Natural killer cell treated with Interleukin-12 subunit alpha and Interleukin-12 subunit beta and Interleukin-15 and Interleukin-18, amount 100 ng/mL, for 72 hours (primary cell): ENCODE data around the gene SZT2. TPM values are rescaled to one million over a fixed set of nuclear protein-coding genes. Genes with fewer than 3 reads are reported as not detected.
"Not testable (repeated sequence)": the region's sequence is repeated elsewhere in the genome, so short reads cannot be mapped to it uniquely, and the experiment has no call there.

ENCODE experiments used
- ATAC-seq, 2 donors: fragments of 150-1000 bp; cut with Tn5 transposase in 1 of 2; sonication (Bioruptor Pico), chemical (Tn5 transposase) in 1 of 2; 2 replicates each; pipeline ENCODE4 v1.10.0; 2021
- DNase-seq: peaks from one replicate; pipeline ENCODE4 v3.0.0; 2022; ENCODE audit warnings: low spot score
- H3K27ac Mint-ChIP-seq, 2 donors: 1 replicate in 1 of 2; 2 replicates in 1 of 2; pipeline ENCODE4 v1.8.0; 2022; ENCODE audit warnings: mixed read lengths in 2 of 2, mild to moderate bottlenecking in 1 of 2, moderate library complexity in 1 of 2
- H3K27me3 Mint-ChIP-seq, 2 donors: 1 replicate in 1 of 2; 2 replicates in 1 of 2; pipeline ENCODE4 v1.8.0; 2022; ENCODE audit warnings: mixed read lengths in 2 of 2
- H3K36me3 Mint-ChIP-seq: one replicate; pipeline ENCODE4 v1.8.0; 2022; ENCODE audit warnings: mixed read lengths
- H3K4me1 Mint-ChIP-seq, 2 donors: 1 replicate in 1 of 2; 2 replicates in 1 of 2; pipeline ENCODE4 v1.8.0; 2022; ENCODE audit warnings: low read depth in 2 of 2, mixed read lengths in 2 of 2, mild to moderate bottlenecking in 1 of 2
- H3K4me3 Mint-ChIP-seq: one replicate; pipeline ENCODE4 v1.8.0; 2022; ENCODE audit warnings: mixed read lengths
- H3K9me3 Mint-ChIP-seq: 2 replicates; pipeline ENCODE4 v1.8.0; 2022; ENCODE audit warnings: mixed read lengths
- total RNA-seq, 2 donors: library from RNA; stranded (reverse); gene quantifications; one replicate each; pipeline ENCODE4 v1.2.3, GENCODE V29; 2022

SZT2 gene
- total RNA-seq, 2 donors from 2014 or later, result 73.3 to 119 TPM

DNA sequence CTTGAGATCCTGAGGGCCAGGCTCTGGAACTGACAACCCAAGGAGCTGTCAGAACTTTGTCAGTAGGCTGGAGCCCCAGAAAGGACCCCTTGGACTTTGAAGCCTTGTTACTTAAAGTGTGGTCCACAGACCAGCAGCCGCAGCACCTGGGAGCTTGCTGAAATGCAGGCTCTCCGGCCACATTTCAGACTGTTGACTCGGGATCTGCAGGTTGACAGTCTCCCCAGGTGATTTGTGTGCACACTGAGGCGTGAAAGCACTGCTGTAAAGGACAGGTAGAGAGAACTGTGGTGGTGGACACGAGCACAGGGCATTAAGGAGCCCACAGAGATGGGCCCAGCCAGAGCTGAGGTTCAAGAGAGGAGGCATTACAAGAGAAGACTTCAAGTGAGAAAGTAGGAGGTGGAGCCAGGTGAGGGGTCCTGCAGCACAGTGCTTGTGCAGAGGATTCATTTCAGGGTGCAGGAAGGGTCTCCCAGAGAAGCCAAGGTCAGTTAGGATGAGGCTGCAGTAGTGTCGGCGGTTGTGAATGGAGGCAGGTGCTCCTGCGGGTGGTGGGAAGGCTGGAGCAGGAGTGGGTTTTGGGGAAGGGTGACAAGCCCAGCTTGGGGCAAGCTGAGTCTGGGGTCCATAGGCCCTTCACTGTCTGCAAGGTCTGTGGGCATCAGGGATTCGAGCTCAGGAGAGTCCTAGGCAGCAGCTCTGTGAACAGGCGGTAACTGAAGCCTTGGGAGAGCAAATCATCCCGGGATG is 59.4 kb downstream of the SZT2 start:
- Mint-ChIP-seq H3K27ac (no peak overlapping the region), H3K9me3 (no peaks in the 10 kb centered on the region), H3K4me3 (no peak overlapping the region), H3K4me1 (peaks cover 10 to 12% of the 10 kb centered on the region in 2 donors), H3K36me3 (peaks cover 13% of the 10 kb centered on the region), H3K27me3 (no peaks in the 10 kb centered on the region)
- DNase-seq (no peak), ATAC-seq (no peak)

GRCh38 chr1:43449708-43450069 is 60.0 kb downstream of the SZT2 start:
- no peak for DNase-seq
- H3K36me3 Mint-ChIP-seq, result peaks cover 9% of the 10 kb centered on the region

GRCh38 chr1:43450251-43450941 is 60.7 kb downstream of the SZT2 start:
- Mint-ChIP-seq H3K4me3 (no peak overlapping the region), H3K27ac (no peak overlapping the region), H3K27me3 (peaks cover under 1 to 5% of the 10 kb centered on the region in 2 donors), H3K4me1 (peaks cover 16 to 19% of the 10 kb centered on the region in 2 donors), H3K36me3 (peaks cover 6% of the 10 kb centered on the region), H3K9me3 (no peaks in the 10 kb centered on the region)
- no peak for ATAC-seq
- no peak for DNase-seq

More at GRCh38 chr1:43449708-43450069, 60.0 kb downstream of the SZT2 start:
- Mint-ChIP-seq H3K9me3 (no peaks in the 10 kb centered on the region), H3K4me3 (no peak overlapping the region), H3K27me3 (peaks cover 0 to 2% of the 10 kb centered on the region in 2 donors), H3K4me1 (peaks cover 16 to 18% of the 10 kb centered on the region in 2 donors), H3K27ac (no peak overlapping the region)
- no peak for ATAC-seq

DNA sequence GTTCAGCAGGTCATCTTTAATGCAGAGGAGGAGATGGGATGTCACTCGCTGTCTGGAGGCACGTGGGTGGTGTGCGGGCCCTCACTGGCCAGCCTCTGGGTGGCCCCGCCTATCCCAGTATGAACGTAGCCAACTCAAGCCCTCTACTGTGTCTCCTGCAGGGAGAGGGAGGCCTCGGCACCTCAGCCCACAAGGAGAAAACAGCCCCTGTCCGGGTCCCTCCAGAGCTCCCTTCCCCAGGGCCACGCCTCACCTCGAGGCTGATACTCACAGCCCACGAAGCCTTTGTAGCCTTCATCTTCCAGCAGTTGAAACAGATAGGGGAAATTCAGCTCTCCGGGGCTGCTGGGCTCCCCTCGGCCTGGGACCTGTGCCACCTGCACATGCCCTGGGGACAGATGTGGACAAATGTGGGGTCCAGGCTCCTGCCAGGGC is 61.5 kb downstream of the SZT2 start:
- no peaks in the 10 kb centered on the region for H3K9me3 Mint-ChIP-seq
- DNase-seq (no peak), ATAC-seq (no peak)
- H3K36me3 Mint-ChIP-seq, result peaks cover 6% of the 10 kb centered on the region
- peaks cover 6 to 8% of the 10 kb centered on the region in 2 donors for H3K27me3 Mint-ChIP-seq
- no peak overlapping the region for H3K4me3 Mint-ChIP-seq
- H3K27ac Mint-ChIP-seq, result no peak overlapping the region
- H3K4me1 Mint-ChIP-seq, result peaks cover 16 to 19% of the 10 kb centered on the region in 2 donors

DNA sequence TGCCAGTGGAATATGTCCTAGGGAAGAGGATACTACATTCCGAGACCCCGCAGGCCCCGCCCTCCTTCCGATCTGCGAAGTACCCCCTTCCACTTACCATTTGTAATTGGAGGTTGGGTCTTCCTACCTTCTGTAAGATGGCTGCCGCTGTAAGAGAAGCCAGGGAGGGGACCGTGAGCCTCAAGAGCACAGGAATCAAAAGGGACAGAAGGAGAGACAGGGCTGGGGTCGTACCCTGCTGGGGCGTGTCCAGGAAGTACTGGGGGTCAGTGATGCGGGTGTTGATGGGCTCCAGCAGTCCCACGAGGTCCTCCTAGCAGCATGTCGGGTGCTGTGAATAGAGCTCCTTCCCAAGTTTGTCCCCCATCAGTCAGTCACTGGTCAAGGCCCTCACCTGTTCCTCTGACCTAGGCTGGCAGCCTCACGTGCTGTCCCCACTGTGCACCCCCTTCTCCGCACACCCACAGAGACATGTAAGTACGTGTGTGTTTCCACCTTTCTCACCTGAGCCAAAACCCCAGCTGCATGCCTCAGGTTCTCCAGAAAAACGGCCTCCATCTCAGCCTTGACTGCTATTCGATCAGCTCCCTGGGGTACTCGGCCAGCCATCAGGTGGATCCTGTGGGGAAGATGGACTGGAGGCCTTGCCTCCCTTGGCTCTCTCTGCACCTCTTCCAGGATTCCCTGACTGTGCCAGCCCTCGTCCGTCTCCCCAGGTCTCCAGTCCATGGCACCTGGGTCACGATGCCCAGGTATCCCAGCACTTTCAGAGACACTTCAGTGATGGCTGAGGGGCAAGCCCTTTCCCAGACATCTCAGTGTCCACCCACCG is 62.2 kb downstream of the SZT2 start:
- Mint-ChIP-seq H3K36me3 (peaks cover 6% of the 10 kb centered on the region), H3K4me1 (peaks cover 16 to 19% of the 10 kb centered on the region in 2 donors), H3K4me3 (peak overlapping the region; percentile 74), H3K9me3 (no peaks in the 10 kb centered on the region), H3K27ac (no peak overlapping the region), H3K27me3 (peaks cover 11 to 15% of the 10 kb centered on the region in 2 donors)
- ATAC-seq, result no peak
- no peak for DNase-seq

- H3K4me3 Mint-ChIP-seq, result peak overlapping the region; percentile 74
- H3K27me3 Mint-ChIP-seq, result peaks cover 16 to 22% of the 10 kb centered on the region in 2 donors
- peaks cover 16 to 19% of the 10 kb centered on the region in 2 donors for H3K4me1 Mint-ChIP-seq
- peaks cover 6% of the 10 kb centered on the region for H3K36me3 Mint-ChIP-seq
- peak overlapping the region; percentile 11 to 36 for H3K27ac Mint-ChIP-seq
- H3K9me3 Mint-ChIP-seq, result no peaks in the 10 kb centered on the region
- peak in 1 of 2 donors; percentile 1 for ATAC-seq
- no peak for DNase-seq
Measured at GRCh38 chr1:43452789-43453441, 63.2 kb downstream of the SZT2 start.

DNA sequence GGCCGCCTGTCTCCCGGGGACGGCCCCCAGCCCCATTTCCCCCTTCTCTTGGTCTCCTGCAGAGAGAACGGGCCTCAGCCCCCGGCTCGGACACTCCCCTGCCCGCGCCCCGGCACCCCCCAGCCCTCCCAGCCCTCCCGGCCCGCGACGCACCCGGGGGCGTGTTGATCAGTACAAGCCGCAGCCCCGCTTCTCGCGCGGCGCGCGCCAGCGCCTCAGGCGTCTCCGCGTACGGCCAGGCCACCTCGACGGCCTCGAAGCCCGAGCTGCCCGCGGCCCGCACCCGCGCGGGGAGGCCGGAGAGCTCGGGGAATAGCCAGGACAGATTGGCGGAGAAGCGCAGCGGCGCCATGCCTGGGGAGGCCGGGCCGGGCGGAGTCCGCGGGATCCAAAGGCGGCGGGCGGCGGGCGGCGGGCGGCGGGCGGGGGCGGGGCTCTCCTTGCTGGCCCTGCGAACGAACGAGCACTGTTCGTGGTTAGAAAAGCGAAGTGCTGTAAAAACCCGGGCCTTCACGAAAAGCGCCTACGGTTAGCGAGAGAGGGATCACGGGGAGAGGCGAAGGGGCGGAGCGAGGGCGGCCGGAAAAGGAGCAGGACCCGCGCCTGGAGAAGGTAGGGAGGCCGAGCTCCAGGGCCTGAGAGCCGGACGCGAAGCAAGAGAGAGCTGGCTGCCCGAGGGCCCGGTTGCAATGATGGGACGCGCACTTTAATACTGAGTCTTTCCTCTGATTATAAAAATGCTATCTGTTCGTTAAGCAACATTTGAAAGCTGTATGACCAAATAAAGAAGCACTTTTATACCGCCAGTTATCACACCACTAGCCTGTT is 64.0 kb downstream of the SZT2 start, which contains the start of gene HYI:
HYI (minus strand) TSS at position 490 of the 828 bp plus-strand sequence; CDS start at position 352, 138 bp downstream.
- H3K4me3 Mint-ChIP-seq, result peak within 1 kb of the TSS; percentile 86
- ATAC-seq (peak; percentile 79 to 86), DNase-seq (peak; percentile 82)
- no peaks in the 10 kb centered on the region for H3K9me3 Mint-ChIP-seq
- H3K36me3 Mint-ChIP-seq, result peaks cover 6% of the 10 kb centered on the region
- H3K27ac Mint-ChIP-seq, result peak within 1 kb of the TSS; percentile 59 to 79
- peaks cover 23 to 30% of the 10 kb centered on the region in 2 donors for H3K27me3 Mint-ChIP-seq
- peaks cover 16 to 19% of the 10 kb centered on the region in 2 donors for H3K4me1 Mint-ChIP-seq

- H3K4me3 Mint-ChIP-seq, result peak overlapping the region; percentile 86
- peaks cover 31 to 37% of the 10 kb centered on the region in 2 donors for H3K27me3 Mint-ChIP-seq
- no peaks in the 10 kb centered on the region for H3K36me3 Mint-ChIP-seq
- H3K4me1 Mint-ChIP-seq, result peaks cover 16 to 19% of the 10 kb centered on the region in 2 donors
- DNase-seq (peak; percentile 74), ATAC-seq (peak; percentile 85 to 90)
- H3K9me3 Mint-ChIP-seq, result no peaks in the 10 kb centered on the region
- peak overlapping the region; percentile 59 to 79 for H3K27ac Mint-ChIP-seq
Measured at GRCh38 chr1:43454270-43455011, 64.7 kb downstream of the SZT2 start.

DNA sequence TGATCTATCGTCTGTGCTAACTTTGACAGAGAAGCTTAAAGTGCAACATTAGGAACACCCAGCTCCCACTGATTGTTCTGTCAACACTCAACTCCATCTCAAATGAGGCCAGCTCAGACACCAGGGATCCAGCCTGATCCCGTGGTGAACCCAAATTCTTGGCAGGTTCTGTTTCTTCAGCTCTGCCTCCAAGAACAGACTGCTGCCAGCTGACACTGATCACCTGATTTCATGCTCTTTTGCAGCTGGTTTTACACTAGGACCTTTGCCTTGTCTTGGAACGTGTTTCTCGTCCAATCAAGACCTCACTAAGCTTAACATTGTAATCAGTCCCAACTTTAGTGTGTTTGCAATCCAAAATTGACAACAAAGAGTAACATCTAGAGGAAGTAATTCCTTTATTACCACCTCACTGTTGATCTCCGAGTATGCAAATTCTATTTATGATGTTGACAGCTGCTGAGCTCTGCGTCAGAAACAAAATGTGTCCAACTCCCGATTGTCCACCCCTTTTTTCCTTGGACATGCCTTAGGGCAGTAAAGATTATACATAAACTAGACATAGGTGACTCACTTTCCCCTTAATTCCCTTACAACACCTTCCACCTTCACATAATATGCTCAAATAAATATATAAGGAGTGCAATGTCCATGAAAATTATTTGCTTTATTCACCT is 65.7 kb downstream of the SZT2 start:
- peak overlapping the region; percentile 13 for H3K4me3 Mint-ChIP-seq
- peaks cover 16 to 19% of the 10 kb centered on the region in 2 donors for H3K4me1 Mint-ChIP-seq
- DNase-seq (no peak), ATAC-seq (no peak)
- H3K27me3 Mint-ChIP-seq, result peaks cover 35 to 43% of the 10 kb centered on the region in 2 donors
- no peaks in the 10 kb centered on the region for H3K9me3 Mint-ChIP-seq
- no peaks in the 10 kb centered on the region for H3K36me3 Mint-ChIP-seq
- no peak overlapping the region for H3K27ac Mint-ChIP-seq

GRCh38 chr1:43458379-43458778 is 68.7 kb downstream of the SZT2 start:
- H3K27ac Mint-ChIP-seq, DNase-seq, H3K9me3 Mint-ChIP-seq, H3K4me3 Mint-ChIP-seq, H3K36me3 Mint-ChIP-seq, ATAC-seq: not testable (repeated sequence)
- Mint-ChIP-seq H3K27me3 (peaks cover 37 to 61% of the 10 kb centered on the region in 2 donors), H3K4me1 (peaks cover 10 to 13% of the 10 kb centered on the region in 2 donors)

DNA sequence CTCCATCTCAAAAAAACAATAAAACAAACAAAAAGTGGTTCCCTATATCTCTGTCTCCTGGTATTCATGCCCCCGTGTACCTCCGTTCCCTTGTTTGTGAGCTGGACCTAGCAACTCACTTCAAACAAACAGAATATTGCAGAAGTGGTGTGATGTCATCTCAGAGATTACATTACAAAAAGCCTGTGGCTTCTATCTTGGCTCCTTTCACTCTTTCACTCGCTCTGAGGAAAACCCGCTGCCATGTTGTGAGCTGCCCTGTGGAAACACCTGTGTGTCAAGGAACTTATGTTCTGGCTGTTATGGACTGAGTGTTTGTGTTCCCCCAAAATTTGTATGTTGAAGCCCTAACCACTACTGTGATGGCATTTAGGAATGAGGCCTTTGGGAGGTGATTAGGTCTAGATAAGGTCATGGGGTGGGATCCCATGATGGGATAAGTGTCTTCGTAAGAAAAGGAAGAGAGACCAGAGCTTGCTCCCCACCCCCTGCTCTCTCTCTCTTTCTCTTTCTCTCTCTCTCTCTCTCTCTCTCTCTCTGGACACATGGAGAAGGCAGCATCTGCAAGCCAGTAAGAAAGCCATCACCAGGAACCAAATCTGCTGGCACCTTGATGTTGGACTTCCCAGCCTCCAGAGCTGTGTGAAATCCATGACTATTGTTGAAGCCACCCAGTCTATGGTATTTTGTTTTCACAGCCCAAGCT is 71.4 kb downstream of the SZT2 start:
- peak in 1 of 2 donors; percentile 77 for ATAC-seq
- Mint-ChIP-seq H3K9me3 (no peaks in the 10 kb centered on the region), H3K36me3 (no peaks in the 10 kb centered on the region), H3K4me3 (no peak overlapping the region), H3K4me1 (peaks cover 0 to 7% of the 10 kb centered on the region in 2 donors), H3K27ac (peak overlapping the region in 1 of 2 donors; percentile 57), H3K27me3 (peaks cover 31 to 53% of the 10 kb centered on the region in 2 donors)
- no peak for DNase-seq
